ENCODE measurements around the gene CANT1.

DNA sequence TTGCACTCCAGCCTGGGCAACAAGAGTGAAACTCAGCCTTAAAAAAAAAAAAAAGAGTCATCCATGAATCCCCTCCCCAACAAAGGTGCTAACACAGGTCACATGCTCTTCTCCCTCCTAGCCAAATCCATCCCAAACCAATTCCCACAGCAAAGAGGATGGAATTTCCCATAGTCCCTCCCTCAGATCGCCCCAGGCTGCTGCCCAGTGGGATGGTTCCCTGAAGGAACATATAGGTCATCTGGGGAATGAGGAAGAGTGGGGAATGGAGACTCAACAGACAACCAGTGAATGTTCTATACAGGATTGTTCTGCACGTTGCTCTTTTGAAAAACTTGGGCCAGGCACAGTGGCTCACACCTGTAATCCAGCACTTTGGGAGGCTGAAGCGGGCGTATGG lies 48.0 kb downstream of the CANT1 start:
- TF ChIP-seq, protein P1, sequence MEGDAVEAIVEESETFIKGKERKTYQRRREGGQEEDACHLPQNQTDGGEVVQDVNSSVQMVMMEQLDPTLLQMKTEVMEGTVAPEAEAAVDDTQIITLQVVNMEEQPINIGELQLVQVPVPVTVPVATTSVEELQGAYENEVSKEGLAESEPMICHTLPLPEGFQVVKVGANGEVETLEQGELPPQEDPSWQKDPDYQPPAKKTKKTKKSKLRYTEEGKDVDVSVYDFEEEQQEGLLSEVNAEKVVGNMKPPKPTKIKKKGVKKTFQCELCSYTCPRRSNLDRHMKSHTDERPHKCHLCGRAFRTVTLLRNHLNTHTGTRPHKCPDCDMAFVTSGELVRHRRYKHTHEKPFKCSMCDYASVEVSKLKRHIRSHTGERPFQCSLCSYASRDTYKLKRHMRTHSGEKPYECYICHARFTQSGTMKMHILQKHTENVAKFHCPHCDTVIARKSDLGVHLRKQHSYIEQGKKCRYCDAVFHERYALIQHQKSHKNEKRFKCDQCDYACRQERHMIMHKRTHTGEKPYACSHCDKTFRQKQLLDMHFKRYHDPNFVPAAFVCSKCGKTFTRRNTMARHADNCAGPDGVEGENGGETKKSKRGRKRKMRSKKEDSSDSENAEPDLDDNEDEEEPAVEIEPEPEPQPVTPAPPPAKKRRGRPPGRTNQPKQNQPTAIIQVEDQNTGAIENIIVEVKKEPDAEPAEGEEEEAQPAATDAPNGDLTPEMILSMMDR (IDR thresholded peaks at IDR 0.05) = no peak
- no peak for TF ChIP-seq POLR2A (IDR thresholded peaks at IDR 0.05)

Data from stomach (tissue), 4 donors.